Measurements from ENCODE around the gene PODXL2.

DNA sequence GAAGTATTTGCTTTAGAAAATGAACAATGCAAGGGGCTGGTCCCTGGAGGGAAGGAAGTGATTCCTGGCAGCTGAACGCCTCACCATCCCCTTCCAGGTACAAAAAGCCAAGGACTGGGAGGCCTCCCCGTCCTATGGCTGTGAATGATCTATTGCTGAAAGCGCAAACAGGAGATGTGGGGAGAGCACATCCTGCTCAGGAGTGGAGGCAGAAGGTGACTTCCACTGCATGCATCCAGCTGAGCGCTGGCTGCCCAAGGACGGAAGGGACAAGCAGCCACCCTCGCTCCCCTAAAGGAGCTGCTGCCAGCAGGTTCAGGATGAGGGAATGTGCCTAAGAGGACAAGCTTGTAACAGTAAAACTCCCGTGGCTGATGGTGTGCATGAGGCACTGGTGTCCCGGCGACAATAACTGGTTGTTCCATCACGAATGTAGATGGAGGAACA lies 85.2 kb downstream of the PODXL2 start:
- TF ChIP-seq, protein P1, sequence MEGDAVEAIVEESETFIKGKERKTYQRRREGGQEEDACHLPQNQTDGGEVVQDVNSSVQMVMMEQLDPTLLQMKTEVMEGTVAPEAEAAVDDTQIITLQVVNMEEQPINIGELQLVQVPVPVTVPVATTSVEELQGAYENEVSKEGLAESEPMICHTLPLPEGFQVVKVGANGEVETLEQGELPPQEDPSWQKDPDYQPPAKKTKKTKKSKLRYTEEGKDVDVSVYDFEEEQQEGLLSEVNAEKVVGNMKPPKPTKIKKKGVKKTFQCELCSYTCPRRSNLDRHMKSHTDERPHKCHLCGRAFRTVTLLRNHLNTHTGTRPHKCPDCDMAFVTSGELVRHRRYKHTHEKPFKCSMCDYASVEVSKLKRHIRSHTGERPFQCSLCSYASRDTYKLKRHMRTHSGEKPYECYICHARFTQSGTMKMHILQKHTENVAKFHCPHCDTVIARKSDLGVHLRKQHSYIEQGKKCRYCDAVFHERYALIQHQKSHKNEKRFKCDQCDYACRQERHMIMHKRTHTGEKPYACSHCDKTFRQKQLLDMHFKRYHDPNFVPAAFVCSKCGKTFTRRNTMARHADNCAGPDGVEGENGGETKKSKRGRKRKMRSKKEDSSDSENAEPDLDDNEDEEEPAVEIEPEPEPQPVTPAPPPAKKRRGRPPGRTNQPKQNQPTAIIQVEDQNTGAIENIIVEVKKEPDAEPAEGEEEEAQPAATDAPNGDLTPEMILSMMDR (IDR thresholded peaks at IDR 0.05), result no peak
- TF ChIP-seq, protein P2, sequence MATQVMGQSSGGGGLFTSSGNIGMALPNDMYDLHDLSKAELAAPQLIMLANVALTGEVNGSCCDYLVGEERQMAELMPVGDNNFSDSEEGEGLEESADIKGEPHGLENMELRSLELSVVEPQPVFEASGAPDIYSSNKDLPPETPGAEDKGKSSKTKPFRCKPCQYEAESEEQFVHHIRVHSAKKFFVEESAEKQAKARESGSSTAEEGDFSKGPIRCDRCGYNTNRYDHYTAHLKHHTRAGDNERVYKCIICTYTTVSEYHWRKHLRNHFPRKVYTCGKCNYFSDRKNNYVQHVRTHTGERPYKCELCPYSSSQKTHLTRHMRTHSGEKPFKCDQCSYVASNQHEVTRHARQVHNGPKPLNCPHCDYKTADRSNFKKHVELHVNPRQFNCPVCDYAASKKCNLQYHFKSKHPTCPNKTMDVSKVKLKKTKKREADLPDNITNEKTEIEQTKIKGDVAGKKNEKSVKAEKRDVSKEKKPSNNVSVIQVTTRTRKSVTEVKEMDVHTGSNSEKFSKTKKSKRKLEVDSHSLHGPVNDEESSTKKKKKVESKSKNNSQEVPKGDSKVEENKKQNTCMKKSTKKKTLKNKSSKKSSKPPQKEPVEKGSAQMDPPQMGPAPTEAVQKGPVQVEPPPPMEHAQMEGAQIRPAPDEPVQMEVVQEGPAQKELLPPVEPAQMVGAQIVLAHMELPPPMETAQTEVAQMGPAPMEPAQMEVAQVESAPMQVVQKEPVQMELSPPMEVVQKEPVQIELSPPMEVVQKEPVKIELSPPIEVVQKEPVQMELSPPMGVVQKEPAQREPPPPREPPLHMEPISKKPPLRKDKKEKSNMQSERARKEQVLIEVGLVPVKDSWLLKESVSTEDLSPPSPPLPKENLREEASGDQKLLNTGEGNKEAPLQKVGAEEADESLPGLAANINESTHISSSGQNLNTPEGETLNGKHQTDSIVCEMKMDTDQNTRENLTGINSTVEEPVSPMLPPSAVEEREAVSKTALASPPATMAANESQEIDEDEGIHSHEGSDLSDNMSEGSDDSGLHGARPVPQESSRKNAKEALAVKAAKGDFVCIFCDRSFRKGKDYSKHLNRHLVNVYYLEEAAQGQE (IDR thresholded peaks at IDR 0.05; ENCODE audit: insufficient read depth in 1 of 2, low read depth in 2 of 2, low read length in 1 of 2), result no peak
- TF ChIP-seq POLR2AphosphoS5 (IDR thresholded peaks at IDR 0.05; ENCODE audit: low read depth, low read length), result no peak

All from Panc1 (cell line).